K562 (cell line): ENCODE results near the gene ATP5PB. TPM values are rescaled to one million over a fixed set of nuclear protein-coding genes. Genes with fewer than 3 reads are reported as not detected.

Experiments used
- ATAC-seq: fragments of 200-7000 bp; cut with Tn5 transposase; 3 replicates; pipeline ENCODE4 v1.9.1; 2020; ENCODE audit warnings: moderate library complexity
- BruUV-seq: library from RNA; stranded (reverse); fragments of 400-500 nt; replicated peaks from 2 replicates; lab custom pipeline; 2021; lab: Mats Ljungman, UMichigan
- CTCF ChIA-PET: fragments of 300-600 bp; formaldehyde crosslinking; extraction: SDS; loops from one replicate; lab custom pipeline; 2021; ENCODE audit warnings: low intra/inter-chr PET ratio; lab: Yijun Ruan, JAX
- POLR2A ChIA-PET: fragments of 300-600, 350-650 bp; sonication (Branson Sonifier 250); formaldehyde crosslinking; extraction: SDS; loops from one replicate; lab custom pipeline; 2021; ENCODE audit warnings: antibody characterized with exemption, inconsistent platforms; lab: Yijun Ruan, JAX
- DNase-seq, 4 experiments: peaks; one replicate each; pipeline versions ENCODE4 v3.0.0 to v3.0.0-alpha.2; 2011 to 2018; ENCODE audit warnings: low spot score in 3 of 4, mixed read lengths in 3 of 4; ENCODE audit errors: extremely low read depth in 1 of 4
- FAIRE-seq: peaks from 2 replicates; lab custom pipeline; 2011; peaks lifted over from hg19 to GRCh38; lab: Jason Lieb, UNC
- H2AFZ ChIP-seq: 2 replicates; pipeline ENCODE4 v1.6.0; 2011; ENCODE audit warnings: low read depth, low read length, control low read depth, inconsistent platforms
- H3K27ac ChIP-seq: fragments of 200-600 bp; 3 replicates; pipeline ENCODE4 v1.8.0; 2011; ENCODE audit warnings: low read depth, mild to moderate bottlenecking, control low read depth, inconsistent platforms, low read length, moderate library complexity, mixed read lengths; ENCODE audit errors: extremely low read depth
- H3K27me3 ChIP-seq, 2 experiments: fragments of 300-600 bp in 1 of 2; 2 replicates in 1 of 2; 3 replicates in 1 of 2; pipeline versions ENCODE4 v1.6.0 to v1.8.0; 2011; ENCODE audit warnings: inconsistent platforms in 2 of 2, low read length in 2 of 2, mild to moderate bottlenecking in 1 of 2, mixed read lengths in 1 of 2, moderate library complexity in 1 of 2; ENCODE audit not compliant: control insufficient read depth in 2 of 2, insufficient read depth in 2 of 2
- H3K36me3 ChIP-seq: fragments of 300-600 bp; 3 replicates; pipeline ENCODE4 v1.8.0; 2011; ENCODE audit warnings: mild to moderate bottlenecking, low read length, inconsistent platforms; ENCODE audit not compliant: control insufficient read depth, insufficient read depth
- H3K4me1 ChIP-seq, 2 experiments: fragments of 200-600 bp in 1 of 2; replicated peaks in 1 of 2; 2 replicates in 1 of 2; 3 replicates in 1 of 2; pipeline versions ENCODE4 v1.5.1 to v1.8.0; 2011; ENCODE audit warnings: inconsistent platforms in 2 of 2, low read length in 2 of 2, mild to moderate bottlenecking in 1 of 2, mixed read lengths in 1 of 2, moderate library complexity in 1 of 2; ENCODE audit not compliant: control insufficient read depth in 2 of 2, insufficient read depth in 2 of 2
- H3K4me2 ChIP-seq: 2 replicates; pipeline ENCODE4 v1.6.1; 2011; ENCODE audit warnings: low read length, control low read depth, inconsistent platforms, mixed read lengths; ENCODE audit not compliant: insufficient read depth
- H3K4me3 ChIP-seq: fragments of 200-600 bp; sonication (generic), shearing (Covaris generic); 2 replicates; pipeline ENCODE4 v1.5.1; 2016; ENCODE audit warnings: control low read depth, inconsistent platforms
- H3K79me2 ChIP-seq: fragments of 200-600 bp; 3 replicates; pipeline ENCODE4 v1.8.0; 2011; ENCODE audit warnings: low read length, inconsistent platforms; ENCODE audit not compliant: control insufficient read depth, insufficient read depth
- H3K9ac ChIP-seq, 2 experiments: 2 replicates each; pipeline versions ENCODE4 v1.6.0 to v1.6.1; 2011; ENCODE audit warnings: low read depth in 2 of 2, low read length in 2 of 2, control low read depth in 1 of 2, inconsistent platforms in 1 of 2, mild to moderate bottlenecking in 1 of 2, mixed read lengths in 1 of 2; ENCODE audit not compliant: insufficient read depth in 1 of 2
- H3K9me1 ChIP-seq: one replicate; pipeline ENCODE4 v1.6.0; 2011; ENCODE audit warnings: inconsistent platforms, mild to moderate bottlenecking, low read length, moderate library complexity; ENCODE audit not compliant: control insufficient read depth, insufficient read depth
- H3K9me3 ChIP-seq: replicated peaks from 2 replicates; pipeline ENCODE4 v1.5.1; 2011; ENCODE audit warnings: low read depth, low read length, inconsistent platforms; ENCODE audit not compliant: control insufficient read depth, insufficient read depth
- H4K20me1 ChIP-seq: replicated peaks from 2 replicates; pipeline ENCODE4 v1.6.1; 2011; ENCODE audit warnings: low read length, inconsistent platforms, mixed read lengths; ENCODE audit not compliant: control insufficient read depth, insufficient read depth
- EZH2 ChIP-seq: IDR thresholded peaks from 2 replicates; pipeline ENCODE4 v1.6.1; 2012; ENCODE audit warnings: low read depth, mild to moderate bottlenecking, inconsistent platforms, low read length, borderline replicate concordance
- HNRNPK ChIP-seq: fragments of 200-400 bp; formaldehyde crosslinking; IDR thresholded peaks from one replicate; pipeline ENCODE4 v1.6.1; 2018; ENCODE audit warnings: mild to moderate bottlenecking, low read depth, low read length; ENCODE audit not compliant: poor library complexity, severe bottlenecking
- RAD21 ChIP-seq, 2 experiments: fragments of 250-450 bp in 1 of 2; fragments of 450-650 bp in 1 of 2; sonication (Bioruptor Pico) in 1 of 2; formaldehyde crosslinking in 1 of 2; IDR thresholded peaks in 1 of 2; conservative IDR thresholded peaks in 1 of 2; 2 replicates each; pipeline versions ENCODE4 v1.4.0 to v1.8.0; 2020 to 2022; ENCODE audit warnings: mild to moderate bottlenecking in 2 of 2, moderate library complexity in 1 of 2
- SMC3 ChIP-seq: conservative IDR thresholded peaks from 2 replicates; pipeline ENCODE4 v1.6.1; 2011; ENCODE audit warnings: low read depth, low read length, improper control_type of control experiment; ENCODE audit not compliant: insufficient read depth
- WGBS: fragments of 100-300 bp; shearing (Covaris generic); methylation state at CpG from one replicate; pipeline ENCODE4 v1.1.6; 2016; ENCODE audit warnings: low coverage, mixed read lengths; ENCODE audit not compliant: insufficient coverage; ENCODE audit errors: missing lambda C conversion rate; 5-methylcytosine and 5-hydroxymethylcytosine counted together
- in situ Hi-C: fragments of 300-500 bp; cut with MboI; formaldehyde crosslinking; loops from 4 replicates; pipeline ENCODE4 v1.15.0; 2018; ENCODE audit warnings: inconsistent platforms, mixed read lengths
- intact Hi-C: fragments of 100-400 bp; cut with micrococcal nuclease; formaldehyde crosslinking; loops from 2 replicates; pipeline ENCODE4 v1.14.2; 2022
- polyA plus RNA-seq, 8 experiments: library from polyadenylated mRNA; depleted of rRNA in 4 of 8; stranded (reverse) in 5 of 8; unstranded in 3 of 8; fragments of >200 nt; fragmentation: Nextera tagmentation in 2 of 8; fragmentation: Illumina TruSeq in 1 of 8; extraction: Ambion mirVana in 2 of 8; extraction: Trizol in 1 of 8; gene quantifications; 2 replicates each; pipeline versions ENCODE4 v1.2.1 to v1.2.3, GENCODE V29; 2011 to 2014; ENCODE audit warnings: inconsistent platforms in 1 of 8, missing spikeins in 1 of 8
- total RNA-seq, 7 experiments: library from RNA; depleted of rRNA in 6 of 7; stranded (reverse); fragments of >200 nt in 6 of 7; fragmentation: Illumina TruSeq in 2 of 7; extraction: Trizol in 2 of 7; gene quantifications; 2 replicates each; pipeline versions ENCODE4 v1.2.1 to v1.2.3, GENCODE V29; 2011 to 2021; ENCODE audit warnings: low replicate concordance in 1 of 7
- TF ChIP-seq, protein P1 (sequence below): fragments of 450-650 bp; formaldehyde crosslinking; IDR thresholded peaks from 2 replicates; pipeline ENCODE4 v1.4.0; 2022; ENCODE audit warnings: missing genetic modification characterization
- TF ChIP-seq, protein P2 (sequence below): fragments of 450-650 bp; formaldehyde crosslinking; conservative IDR thresholded peaks from 2 replicates; pipeline ENCODE4 v1.4.0; 2022; ENCODE audit warnings: mild to moderate bottlenecking, missing genetic modification characterization
- TF ChIP-seq, protein P3 (sequence below), 2 experiments: fragments of 450-650 bp; formaldehyde crosslinking in 1 of 2; IDR thresholded peaks; 2 replicates each; pipeline versions ENCODE4 v1.4.0 to v1.6.1; 2014 to 2020; ENCODE audit warnings: mild to moderate bottlenecking in 2 of 2, borderline replicate concordance in 1 of 2, low read depth in 1 of 2

The ATP5PB gene
- total and polyA plus RNA-seq, 9 of the 15 experiments (the other 6 are each of a cell fraction or from before 2014, with no cell fraction given) = 651 to 2,735 (median 1,061) TPM

DNA sequence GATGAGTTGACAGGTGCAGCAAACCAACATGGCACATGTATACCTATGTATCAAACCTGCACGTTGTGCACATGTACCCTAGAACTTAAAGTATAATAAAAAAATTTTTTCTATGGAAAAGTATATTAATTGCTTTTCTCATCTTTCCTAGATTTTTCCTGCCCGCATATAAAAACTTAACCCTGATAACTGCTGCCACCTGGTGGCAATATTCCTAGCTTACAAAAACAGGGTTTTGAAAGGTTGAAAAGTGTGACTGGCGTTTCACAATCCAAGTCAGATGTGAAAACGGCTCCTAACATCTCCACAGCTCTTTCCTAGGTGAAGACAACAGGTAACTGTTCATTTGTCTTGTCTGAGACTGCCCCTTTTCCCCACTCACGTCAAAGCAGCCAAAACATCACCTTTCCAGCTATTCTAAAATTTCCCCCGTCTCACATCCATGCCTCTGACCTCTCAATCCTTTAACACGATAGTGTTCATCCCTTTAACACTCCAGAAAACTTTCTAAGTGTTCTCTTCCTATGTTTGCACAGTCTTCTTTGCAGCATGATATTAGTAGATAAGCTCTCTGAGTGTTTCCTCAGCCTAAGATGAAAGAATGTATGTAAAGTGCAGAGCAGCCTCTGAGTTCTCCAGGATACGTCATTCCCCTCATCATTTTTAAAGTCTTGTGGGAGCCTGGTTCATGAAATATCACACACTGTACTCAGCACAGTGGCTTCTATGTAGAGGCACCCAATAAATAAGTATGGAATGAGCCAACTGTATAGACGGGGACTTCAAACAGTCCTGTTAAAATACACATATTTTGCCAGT, 49.3 kb upstream of the ATP5PB start:
- intact Hi-C loops = loop anchor here (1.0 to 2.0 kb wide), 2 partner anchors 177 to 369 kb away; no protein-coding TSS in a partner anchor
- DNase-seq (peak; percentile 41 to 67 (median 50)), ATAC-seq (peak; percentile 69; the same call in 2 of the 3 replicates), FAIRE-seq (peak; percentile 75)
- H3K4me3 ChIP-seq = no peak overlapping the region
- CTCF ChIA-PET = interaction anchor here (0.5 to 3.4 kb wide), 3 partner anchors 166 to 369 kb away, joined by 3 to 21 read pairs (median 11); no protein-coding TSS in a partner anchor
- no peaks in the 10 kb centered on the region for H3K79me2 ChIP-seq
- H3K27ac ChIP-seq = no peak overlapping the region
- H2AFZ ChIP-seq = peak overlapping the region; percentile 44
- H3K9ac ChIP-seq = no peak overlapping the region
- BruUV-seq = no TSS peak
- POLR2A ChIA-PET = interaction anchor here (0.6 to 1.3 kb wide), 3 partner anchors 49 to 436 kb away, joined by 3 to 5 read pairs (median 3); partner anchors contain the start of genes LRIF1 and WDR77
- H3K4me1 ChIP-seq = no peaks in the 10 kb centered on the region
- 1% methylated on average over 9 of the region's 9 CpGs for WGBS
- no peaks in the 10 kb centered on the region for H4K20me1 ChIP-seq
- H3K9me3 ChIP-seq = no peaks in the 10 kb centered on the region
- no peak overlapping the region for H3K4me2 ChIP-seq
- no peaks in the 10 kb centered on the region for H3K36me3 ChIP-seq
- peaks cover 24 to 31% of the 10 kb centered on the region in 2 experiments for H3K27me3 ChIP-seq
- in situ Hi-C loops = loop anchor here (10.0 kb wide), 1 partner anchor 175 kb away; the partner anchor contains the start of gene CHI3L2
- H3K9me1 ChIP-seq = no peaks in the 10 kb centered on the region
- TF ChIP-seq SMC3 (peak; percentile 80), RAD21 (CRISPR knock-in tag; conservative IDR thresholded peaks at IDR 0.05 in 1 of 2, IDR thresholded peaks at IDR 0.05 in 1 of 2) (peak; percentile 87 to 90), HNRNPK (no peak), EZH2 (no peak)
- TF ChIP-seq, protein P1, sequence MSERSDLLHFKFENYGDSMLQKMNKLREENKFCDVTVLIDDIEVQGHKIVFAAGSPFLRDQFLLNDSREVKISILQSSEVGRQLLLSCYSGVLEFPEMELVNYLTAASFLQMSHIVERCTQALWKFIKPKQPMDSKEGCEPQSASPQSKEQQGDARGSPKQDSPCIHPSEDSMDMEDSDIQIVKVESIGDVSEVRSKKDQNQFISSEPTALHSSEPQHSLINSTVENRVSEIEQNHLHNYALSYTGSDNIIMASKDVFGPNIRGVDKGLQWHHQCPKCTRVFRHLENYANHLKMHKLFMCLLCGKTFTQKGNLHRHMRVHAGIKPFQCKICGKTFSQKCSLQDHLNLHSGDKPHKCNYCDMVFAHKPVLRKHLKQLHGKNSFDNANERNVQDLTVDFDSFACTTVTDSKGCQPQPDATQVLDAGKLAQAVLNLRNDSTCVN (CRISPR knock-in tag) = 0 out of 2 replicates have a peak, but pooled peaks have one; percentile 64
- TF ChIP-seq, protein P2, sequence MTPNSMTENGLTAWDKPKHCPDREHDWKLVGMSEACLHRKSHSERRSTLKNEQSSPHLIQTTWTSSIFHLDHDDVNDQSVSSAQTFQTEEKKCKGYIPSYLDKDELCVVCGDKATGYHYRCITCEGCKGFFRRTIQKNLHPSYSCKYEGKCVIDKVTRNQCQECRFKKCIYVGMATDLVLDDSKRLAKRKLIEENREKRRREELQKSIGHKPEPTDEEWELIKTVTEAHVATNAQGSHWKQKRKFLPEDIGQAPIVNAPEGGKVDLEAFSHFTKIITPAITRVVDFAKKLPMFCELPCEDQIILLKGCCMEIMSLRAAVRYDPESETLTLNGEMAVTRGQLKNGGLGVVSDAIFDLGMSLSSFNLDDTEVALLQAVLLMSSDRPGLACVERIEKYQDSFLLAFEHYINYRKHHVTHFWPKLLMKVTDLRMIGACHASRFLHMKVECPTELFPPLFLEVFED (CRISPR knock-in tag) = 0 out of 2 replicates have a peak, but pooled peaks have one; percentile 29
- TF ChIP-seq, protein P3, sequence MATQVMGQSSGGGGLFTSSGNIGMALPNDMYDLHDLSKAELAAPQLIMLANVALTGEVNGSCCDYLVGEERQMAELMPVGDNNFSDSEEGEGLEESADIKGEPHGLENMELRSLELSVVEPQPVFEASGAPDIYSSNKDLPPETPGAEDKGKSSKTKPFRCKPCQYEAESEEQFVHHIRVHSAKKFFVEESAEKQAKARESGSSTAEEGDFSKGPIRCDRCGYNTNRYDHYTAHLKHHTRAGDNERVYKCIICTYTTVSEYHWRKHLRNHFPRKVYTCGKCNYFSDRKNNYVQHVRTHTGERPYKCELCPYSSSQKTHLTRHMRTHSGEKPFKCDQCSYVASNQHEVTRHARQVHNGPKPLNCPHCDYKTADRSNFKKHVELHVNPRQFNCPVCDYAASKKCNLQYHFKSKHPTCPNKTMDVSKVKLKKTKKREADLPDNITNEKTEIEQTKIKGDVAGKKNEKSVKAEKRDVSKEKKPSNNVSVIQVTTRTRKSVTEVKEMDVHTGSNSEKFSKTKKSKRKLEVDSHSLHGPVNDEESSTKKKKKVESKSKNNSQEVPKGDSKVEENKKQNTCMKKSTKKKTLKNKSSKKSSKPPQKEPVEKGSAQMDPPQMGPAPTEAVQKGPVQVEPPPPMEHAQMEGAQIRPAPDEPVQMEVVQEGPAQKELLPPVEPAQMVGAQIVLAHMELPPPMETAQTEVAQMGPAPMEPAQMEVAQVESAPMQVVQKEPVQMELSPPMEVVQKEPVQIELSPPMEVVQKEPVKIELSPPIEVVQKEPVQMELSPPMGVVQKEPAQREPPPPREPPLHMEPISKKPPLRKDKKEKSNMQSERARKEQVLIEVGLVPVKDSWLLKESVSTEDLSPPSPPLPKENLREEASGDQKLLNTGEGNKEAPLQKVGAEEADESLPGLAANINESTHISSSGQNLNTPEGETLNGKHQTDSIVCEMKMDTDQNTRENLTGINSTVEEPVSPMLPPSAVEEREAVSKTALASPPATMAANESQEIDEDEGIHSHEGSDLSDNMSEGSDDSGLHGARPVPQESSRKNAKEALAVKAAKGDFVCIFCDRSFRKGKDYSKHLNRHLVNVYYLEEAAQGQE (IDR thresholded peaks at IDR 0.05; ENCODE audit: borderline replicate concordance) = peak; percentile 73
- TF ChIP-seq, protein P3 (CRISPR knock-in tag; IDR thresholded peaks at IDR 0.05; ENCODE audit: low read depth) = no peak
